ENCODE results near the gene LUC7L3.

Gene LUC7L3

GRCh38 chr17:50696365-50696879, 23.0 kb upstream of the LUC7L3 start:
- DNase-seq (ENCODE audit: low read depth): no peak
- TF ChIP-seq CTCF (conservative IDR thresholded peaks at IDR 0.05; ENCODE audit: control insufficient read depth, insufficient read depth, low read depth, low read length): no peak
- H3K4me3 ChIP-seq (ENCODE audit: control insufficient read depth, low read depth, low read length): no peak overlapping the region

- DNase-seq (ENCODE audit: low read depth): no peak
- TF ChIP-seq CTCF (conservative IDR thresholded peaks at IDR 0.05; ENCODE audit: control insufficient read depth, insufficient read depth, low read depth, low read length): no peak
- H3K4me3 ChIP-seq (ENCODE audit: control insufficient read depth, low read depth, low read length): no peak overlapping the region
These were observed 22.3 kb upstream of the LUC7L3 start for GRCh38 chr17:50697062-50697461.

GRCh38 chr17:50697663-50698272, 21.6 kb upstream of the LUC7L3 start:
- DNase-seq (ENCODE audit: low read depth): no peak
- TF ChIP-seq CTCF (conservative IDR thresholded peaks at IDR 0.05; ENCODE audit: control insufficient read depth, insufficient read depth, low read depth, low read length): no peak
- no peak overlapping the region for H3K4me3 ChIP-seq (ENCODE audit: control insufficient read depth, low read depth, low read length)

GRCh38 chr17:50699410-50699809, 20.0 kb upstream of the LUC7L3 start:
- H3K4me3 ChIP-seq (ENCODE audit: control insufficient read depth, low read depth, low read length): no peak overlapping the region
- no peak for DNase-seq (ENCODE audit: low read depth)
- TF ChIP-seq CTCF (conservative IDR thresholded peaks at IDR 0.05; ENCODE audit: control insufficient read depth, insufficient read depth, low read depth, low read length): no peak

- TF ChIP-seq CTCF (conservative IDR thresholded peaks at IDR 0.05; ENCODE audit: control insufficient read depth, insufficient read depth, low read depth, low read length): no peak
- no peak overlapping the region for H3K4me3 ChIP-seq (ENCODE audit: control insufficient read depth, low read depth, low read length)
- DNase-seq (ENCODE audit: low read depth): no peak
These were observed 16.2 kb upstream of the LUC7L3 start for GRCh38 chr17:50703162-50703561.

GRCh38 chr17:50707289-50708049, 11.9 kb upstream of the LUC7L3 start, which contains the start of gene ANKRD40:
TSS of gene ANKRD40 (minus strand) at chr17:50707914. CDS start at chr17:50707654, 260 bp downstream.
- H3K4me3 ChIP-seq (ENCODE audit: control insufficient read depth, low read depth, low read length): peak within 1 kb of the TSS; percentile 66
- peak; percentile 91 for DNase-seq (ENCODE audit: low read depth)
- no peak for TF ChIP-seq CTCF (conservative IDR thresholded peaks at IDR 0.05; ENCODE audit: control insufficient read depth, insufficient read depth, low read depth, low read length)
